GM12801 (cell line): ENCODE data around the gene SIPA1L3.

Experiments
- TF ChIP-seq, protein P1 (sequence below): IDR thresholded peaks from one replicate; pipeline ENCODE4 v1.5.1; 2011; ENCODE audit warnings: control low read depth; ENCODE audit not compliant: insufficient read length; ENCODE audit errors: extremely low read depth

SIPA1L3 gene

DNA sequence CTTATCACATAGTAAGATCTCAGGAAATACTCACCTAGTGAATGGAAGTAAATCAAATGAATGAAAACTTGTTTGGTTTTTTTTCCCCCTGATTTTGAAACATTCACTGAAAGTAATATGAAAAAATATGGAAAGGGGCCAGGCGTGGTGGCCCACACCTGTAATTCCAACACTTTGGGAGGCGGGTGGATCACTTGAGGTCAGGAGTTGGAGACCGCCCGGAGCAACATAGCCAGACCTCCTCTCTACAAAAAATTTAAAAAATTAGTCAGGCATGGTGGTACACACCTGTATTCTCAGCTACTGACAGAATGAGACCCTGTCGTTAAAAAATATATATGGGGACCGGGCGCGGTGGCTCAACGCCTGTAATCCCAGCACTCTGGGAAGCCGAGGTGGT, 149.6 kb downstream of the SIPA1L3 start:
- TF ChIP-seq, protein P1, sequence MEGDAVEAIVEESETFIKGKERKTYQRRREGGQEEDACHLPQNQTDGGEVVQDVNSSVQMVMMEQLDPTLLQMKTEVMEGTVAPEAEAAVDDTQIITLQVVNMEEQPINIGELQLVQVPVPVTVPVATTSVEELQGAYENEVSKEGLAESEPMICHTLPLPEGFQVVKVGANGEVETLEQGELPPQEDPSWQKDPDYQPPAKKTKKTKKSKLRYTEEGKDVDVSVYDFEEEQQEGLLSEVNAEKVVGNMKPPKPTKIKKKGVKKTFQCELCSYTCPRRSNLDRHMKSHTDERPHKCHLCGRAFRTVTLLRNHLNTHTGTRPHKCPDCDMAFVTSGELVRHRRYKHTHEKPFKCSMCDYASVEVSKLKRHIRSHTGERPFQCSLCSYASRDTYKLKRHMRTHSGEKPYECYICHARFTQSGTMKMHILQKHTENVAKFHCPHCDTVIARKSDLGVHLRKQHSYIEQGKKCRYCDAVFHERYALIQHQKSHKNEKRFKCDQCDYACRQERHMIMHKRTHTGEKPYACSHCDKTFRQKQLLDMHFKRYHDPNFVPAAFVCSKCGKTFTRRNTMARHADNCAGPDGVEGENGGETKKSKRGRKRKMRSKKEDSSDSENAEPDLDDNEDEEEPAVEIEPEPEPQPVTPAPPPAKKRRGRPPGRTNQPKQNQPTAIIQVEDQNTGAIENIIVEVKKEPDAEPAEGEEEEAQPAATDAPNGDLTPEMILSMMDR = no peak

DNA sequence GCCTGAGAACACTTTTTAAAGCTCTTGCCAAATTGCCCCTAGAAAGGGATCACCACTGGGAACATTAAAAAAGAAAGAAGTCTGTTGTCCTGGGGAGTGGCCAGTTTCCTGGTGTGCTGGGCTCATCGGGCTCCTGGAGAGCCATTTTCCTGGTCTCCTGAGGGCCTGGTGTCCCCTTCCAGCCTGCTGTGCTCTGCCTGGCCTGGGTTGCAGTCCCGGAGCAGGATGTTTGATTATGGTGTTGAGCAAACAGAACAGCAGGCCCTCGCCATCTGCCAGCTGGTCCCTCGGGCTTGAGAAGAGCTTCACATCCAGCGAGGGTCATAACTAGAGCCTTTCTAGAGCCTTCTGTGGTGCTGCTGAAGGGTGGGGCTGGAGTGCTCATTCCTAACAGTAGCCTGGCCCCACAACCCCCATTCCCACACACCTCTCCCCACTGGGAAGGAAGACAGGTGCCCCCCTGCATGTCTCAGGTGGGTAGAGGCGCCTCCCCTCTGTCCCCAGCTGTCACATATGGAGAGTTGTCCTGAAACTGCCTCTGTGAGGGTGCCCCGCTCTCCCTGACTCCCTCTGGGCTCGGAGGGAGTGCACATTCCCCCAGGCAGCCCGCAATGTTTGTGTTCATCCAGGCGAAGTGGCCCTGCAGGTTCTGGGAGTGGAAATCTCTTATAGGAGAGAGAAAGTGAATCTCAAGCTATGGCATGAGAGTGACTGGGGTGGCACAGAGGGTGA, 151.1 kb downstream of the SIPA1L3 start:
- TF ChIP-seq, protein P1 = no peak

DNA sequence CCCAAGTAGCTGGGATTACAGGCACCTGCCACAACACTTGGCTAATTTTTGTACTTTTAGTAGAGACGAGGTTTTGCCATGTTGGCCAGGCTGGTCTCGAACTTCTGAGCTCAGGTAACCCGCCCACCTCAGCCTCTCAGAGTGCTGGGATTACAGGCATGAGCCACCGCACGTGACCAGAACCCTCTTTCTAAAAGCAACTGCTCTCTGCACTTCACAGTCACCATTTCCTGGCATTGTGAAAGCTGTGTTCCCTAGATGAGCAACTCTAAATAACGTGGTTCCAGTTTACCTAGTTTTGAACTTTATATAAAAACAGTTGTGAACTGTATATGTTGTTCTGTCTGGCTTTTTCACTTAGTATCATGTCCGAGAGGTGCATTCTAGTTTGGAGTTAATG, 152.9 kb downstream of the SIPA1L3 start:
- TF ChIP-seq, protein P1 = no peak

DNA sequence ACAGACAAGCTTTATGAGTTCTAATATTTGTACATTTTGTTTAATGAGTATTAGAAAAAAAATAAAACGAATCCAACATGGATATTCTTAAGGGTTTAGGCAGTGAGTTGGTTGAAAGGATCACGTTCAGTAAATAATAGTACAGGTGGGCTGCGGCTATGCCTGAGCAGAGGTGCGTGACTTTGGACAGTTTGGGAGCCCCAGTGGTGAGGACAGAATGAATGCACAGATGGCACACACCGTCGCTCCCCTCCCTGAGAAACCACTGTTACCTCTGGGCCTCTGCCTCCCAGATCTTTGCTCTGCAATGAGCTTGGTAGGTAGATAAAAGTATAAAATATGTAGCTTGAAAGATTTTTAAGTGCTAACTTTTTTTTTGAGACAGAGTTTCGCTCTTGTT, 153.3 kb downstream of the SIPA1L3 start:
- TF ChIP-seq, protein P1 = no peak

DNA sequence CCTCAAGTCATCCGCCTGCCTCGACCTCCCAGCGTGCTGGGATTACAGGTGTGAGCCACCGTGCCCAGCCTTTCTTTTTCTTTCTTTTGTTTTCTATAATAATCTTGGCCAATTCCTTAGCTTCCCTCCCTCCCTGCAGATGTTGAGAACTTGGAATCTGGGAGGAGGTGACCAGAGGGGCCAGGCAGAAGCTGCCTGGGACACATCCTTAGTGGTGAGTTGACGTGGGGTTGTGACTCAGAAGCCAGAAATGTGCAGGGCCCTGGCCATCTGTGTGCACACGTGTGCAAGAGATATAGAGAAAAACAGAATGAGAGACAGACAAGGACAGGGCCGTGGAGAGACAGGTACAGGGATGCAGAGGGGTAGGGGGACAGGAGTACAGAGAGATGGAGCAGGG, 154.3 kb downstream of the SIPA1L3 start:
- TF ChIP-seq, protein P1 = no peak

DNA sequence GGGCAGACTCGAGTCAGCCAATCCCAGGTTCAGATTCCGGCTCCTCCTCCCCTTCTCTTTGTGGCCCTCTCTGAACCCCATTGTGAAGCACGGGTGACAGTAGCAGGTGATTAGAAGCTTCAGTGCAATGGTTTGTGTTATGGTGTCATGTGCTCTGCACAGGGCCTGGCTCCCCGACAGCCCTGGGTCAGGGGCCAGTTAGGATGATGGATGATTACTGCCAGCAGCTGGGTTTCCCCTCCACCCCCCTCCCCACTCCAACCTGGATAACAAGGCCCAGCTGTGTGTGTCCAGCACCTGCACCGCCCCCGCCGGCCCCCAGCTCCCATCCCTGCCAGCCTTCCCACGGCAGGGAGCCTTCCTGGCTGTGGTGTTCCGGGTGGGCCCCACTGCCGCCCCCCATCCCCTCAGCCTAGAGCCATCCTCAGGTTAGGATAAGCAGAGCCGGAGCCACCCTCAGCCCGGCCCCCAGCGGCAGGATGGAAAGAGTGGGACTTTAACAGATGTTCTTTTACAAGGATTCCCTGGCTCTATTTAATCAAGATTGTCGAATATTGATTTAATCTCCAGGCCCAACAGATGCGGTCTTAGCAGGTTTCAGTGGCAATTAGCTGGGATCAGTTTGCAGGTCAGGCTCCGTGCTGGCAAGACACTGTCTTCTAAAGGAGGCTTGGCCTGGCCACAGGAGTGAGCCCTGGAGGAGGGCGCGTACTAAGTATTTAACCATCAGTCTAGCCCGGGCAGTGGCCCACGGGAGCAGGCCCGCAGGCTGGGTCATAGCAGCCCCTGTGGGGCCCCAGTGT, 156.2 kb downstream of the SIPA1L3 start:
- TF ChIP-seq, protein P1 = no peak

DNA sequence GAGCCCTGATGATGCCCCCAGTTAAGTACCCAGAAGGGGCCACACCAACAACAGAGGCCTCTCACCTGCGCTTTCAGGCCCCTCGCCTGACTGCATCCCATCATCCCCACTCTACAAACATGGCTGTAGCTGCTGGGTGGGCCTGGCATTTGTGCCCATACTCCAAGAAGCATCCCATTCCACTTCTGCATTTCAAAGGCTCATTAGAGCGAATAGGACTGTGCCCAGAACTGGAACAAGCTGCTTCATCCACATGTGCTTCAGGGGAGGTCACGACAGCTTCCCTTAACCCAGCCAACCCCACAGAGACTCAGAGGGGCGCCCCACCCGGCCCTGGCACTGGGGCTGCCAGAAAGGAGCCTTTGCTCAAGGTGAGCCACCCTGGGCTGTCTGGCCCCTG, 156.9 kb downstream of the SIPA1L3 start:
- TF ChIP-seq, protein P1 = no peak
